OCI-LY3 (cell line): ENCODE results near the gene TBL1XR1.

Source experiments
- CTCF ChIP-seq: fragments of 200-600, 300-600 bp; sonication (generic); IDR thresholded peaks from 2 replicates; pipeline ENCODE4 v1.5.1; 2014; ENCODE audit warnings: antibody characterized with exemption, low read length, low read depth
- EZH2phosphoT487 ChIP-seq: fragments of 200-600 bp; shearing (Covaris generic); IDR thresholded peaks from 2 replicates; pipeline ENCODE4 v1.6.1; 2018; ENCODE audit warnings: antibody characterized with exemption, mixed run types, low read depth

GRCh38 chr3:176970770-176971169 is 226.5 kb downstream of the TBL1XR1 start:
- TF ChIP-seq EZH2phosphoT487, result no peak
- TF ChIP-seq CTCF, result no peak
